ENCODE results near the gene FCER2. TPM values are rescaled to one million over a fixed set of nuclear protein-coding genes. Genes with fewer than 3 reads are reported as not detected.

The FCER2 gene
- total RNA-seq, 1 donor from 2014 or later = not detected

DNA sequence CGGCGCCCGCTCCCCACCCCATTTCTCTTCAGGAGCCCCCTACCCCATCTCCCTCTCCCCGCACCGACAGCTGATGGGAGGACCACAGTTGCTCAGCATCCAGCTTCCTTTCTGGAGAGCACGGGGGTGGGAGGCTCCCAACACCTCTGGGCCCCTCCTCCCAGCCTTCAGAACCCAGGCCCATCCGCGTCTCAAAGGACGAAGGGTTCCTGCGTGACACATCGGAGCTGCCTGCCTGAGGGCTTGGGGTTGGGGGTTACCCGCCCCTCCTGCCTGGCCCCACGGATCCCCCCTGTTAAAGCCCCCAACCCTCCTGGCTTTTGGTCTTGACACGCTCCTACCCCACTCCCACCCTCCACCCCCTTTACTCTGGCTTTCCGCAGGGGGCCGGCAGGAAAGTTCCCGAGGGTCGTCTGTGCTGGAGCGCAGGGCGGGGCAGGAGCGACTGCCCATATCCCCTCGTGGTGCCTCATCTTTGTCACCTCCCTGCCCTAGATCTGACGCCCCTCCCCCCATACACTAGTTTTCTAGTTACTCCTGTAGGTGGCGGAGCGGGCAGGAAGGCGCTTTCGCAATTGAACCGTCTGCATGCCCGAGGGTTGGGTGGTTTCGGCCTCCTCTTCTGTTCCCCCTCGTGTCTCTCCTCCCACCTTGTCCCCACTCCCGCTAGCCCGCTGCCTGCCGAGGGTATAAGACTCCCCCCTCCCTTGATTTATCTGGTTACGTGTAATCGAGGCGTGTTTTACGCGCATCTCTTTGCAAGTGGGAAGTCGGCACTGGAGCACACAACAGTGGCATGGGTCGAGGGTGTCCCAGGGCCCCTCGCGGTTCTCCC is 20.4 kb downstream of the FCER2 start:
- H3K27ac Mint-ChIP-seq (ENCODE audit: unreplicated experiment) = peak overlapping the region; percentile 90

DNA sequence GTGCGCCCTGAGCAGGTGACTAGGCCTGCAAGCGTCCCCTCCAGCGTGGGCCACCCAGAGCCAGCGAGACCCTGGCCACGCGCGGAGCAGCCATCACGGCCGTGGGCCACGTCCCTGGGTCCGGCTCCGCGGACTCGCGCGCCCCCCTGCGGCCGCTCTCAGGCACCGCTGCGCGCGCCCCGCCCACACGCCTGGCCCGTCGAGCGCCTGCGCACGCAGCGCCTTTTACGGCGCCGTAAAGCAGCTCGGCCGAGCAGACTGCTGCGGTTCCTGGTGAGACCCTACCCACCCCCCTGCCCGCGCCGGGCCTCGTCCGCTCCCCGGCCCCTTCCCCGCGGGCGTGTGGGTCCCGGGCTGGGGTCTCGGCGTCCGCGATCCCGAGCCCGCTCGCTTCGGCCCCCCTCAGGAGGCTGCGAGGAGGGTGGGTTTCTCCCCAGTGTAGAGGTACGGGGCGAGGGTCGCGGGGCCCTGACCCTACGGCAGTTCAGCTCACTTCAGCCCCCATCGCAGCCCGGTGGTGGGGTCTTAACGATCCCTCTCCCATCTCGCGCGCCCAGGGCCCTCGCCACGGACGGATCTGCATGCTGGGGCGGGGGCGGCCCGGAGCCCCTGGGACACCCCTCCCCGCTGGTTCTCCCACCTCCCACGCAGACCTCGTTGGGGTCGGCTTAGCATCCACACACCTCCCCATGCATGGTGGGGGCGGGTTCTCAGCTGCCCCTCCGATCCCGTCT is 21.2 kb downstream of the FCER2 start, which contains the start of gene TRAPPC5:
Gene TRAPPC5, plus strand, starts transcription at position 228 of the 734 bp plus-strand sequence. CDS start 1,421 bp downstream, outside the sequence.
- H3K4me1 Mint-ChIP-seq (ENCODE audit: low read depth, unreplicated experiment) = peaks cover 20% of the 10 kb centered on the region
- H3K27ac Mint-ChIP-seq (ENCODE audit: unreplicated experiment) = peak within 1 kb of the TSS; percentile 90
- H3K36me3 Mint-ChIP-seq (ENCODE audit: unreplicated experiment) = no peaks in the 10 kb centered on the region
- TF ChIP-seq, protein P1, sequence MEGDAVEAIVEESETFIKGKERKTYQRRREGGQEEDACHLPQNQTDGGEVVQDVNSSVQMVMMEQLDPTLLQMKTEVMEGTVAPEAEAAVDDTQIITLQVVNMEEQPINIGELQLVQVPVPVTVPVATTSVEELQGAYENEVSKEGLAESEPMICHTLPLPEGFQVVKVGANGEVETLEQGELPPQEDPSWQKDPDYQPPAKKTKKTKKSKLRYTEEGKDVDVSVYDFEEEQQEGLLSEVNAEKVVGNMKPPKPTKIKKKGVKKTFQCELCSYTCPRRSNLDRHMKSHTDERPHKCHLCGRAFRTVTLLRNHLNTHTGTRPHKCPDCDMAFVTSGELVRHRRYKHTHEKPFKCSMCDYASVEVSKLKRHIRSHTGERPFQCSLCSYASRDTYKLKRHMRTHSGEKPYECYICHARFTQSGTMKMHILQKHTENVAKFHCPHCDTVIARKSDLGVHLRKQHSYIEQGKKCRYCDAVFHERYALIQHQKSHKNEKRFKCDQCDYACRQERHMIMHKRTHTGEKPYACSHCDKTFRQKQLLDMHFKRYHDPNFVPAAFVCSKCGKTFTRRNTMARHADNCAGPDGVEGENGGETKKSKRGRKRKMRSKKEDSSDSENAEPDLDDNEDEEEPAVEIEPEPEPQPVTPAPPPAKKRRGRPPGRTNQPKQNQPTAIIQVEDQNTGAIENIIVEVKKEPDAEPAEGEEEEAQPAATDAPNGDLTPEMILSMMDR (IDR thresholded peaks at IDR 0.05; ENCODE audit: partially characterized antibody, unreplicated experiment) = peak; percentile 94
- H3K27me3 Mint-ChIP-seq (ENCODE audit: unreplicated experiment) = peaks cover 8% of the 10 kb centered on the region
- peak within 1 kb of the TSS; percentile 90 for H3K4me3 Mint-ChIP-seq (ENCODE audit: unreplicated experiment)
- peak; percentile 93 for DNase-seq
- peaks cover 10% of the 10 kb centered on the region for H3K9me3 Mint-ChIP-seq (ENCODE audit: unreplicated experiment)

More for the DNA sequence above, 20.4 kb downstream of the FCER2 start:
- Mint-ChIP-seq H3K4me3 (ENCODE audit: unreplicated experiment) (peak overlapping the region; percentile 90), H3K4me1 (ENCODE audit: low read depth, unreplicated experiment) (peaks cover 20% of the 10 kb centered on the region), H3K36me3 (ENCODE audit: unreplicated experiment) (no peaks in the 10 kb centered on the region), H3K9me3 (ENCODE audit: unreplicated experiment) (peaks cover 10% of the 10 kb centered on the region), H3K27me3 (ENCODE audit: unreplicated experiment) (peaks cover 10% of the 10 kb centered on the region)
- DNase-seq = peak; percentile 86
- TF ChIP-seq, protein P1 (IDR thresholded peaks at IDR 0.05; ENCODE audit: partially characterized antibody, unreplicated experiment) = no peak

DNA sequence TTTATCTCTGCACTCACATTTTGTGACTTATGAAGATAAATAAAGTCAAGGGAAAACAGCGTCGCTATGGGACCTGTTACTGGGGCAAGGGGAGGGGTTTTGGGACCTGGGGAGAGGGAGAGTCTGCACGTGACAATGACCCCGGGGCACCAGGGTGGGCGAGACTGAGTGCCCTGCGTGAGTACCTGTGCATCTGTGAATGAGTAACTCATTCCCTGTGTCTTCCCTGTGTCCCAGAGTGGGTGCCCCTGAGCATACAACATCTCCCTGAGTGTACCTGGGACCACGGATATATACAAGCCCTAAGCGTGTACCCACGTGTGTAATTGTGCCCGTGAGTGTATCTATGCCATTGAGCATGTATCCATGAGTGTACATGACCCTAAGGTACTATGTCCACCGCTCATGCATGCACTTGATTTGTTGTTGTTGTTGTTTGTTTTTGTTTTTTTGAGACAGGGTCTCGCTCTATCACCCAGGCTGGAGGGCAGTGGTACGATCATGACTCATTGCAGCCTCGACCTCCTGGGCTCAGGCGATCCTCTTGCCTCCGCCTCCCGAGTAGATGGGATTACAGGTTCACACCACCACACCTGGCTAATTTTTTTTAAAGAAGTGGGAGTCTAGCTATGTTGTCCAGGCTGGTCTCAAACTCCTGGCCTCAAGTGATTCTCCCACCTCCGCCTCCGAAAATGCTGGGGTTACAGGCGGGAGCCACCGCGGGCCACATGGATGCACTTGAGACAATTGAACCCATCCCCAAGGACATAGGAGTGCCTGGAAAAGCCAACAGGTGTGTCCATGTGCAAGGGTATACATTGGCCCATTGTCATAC is 21.9 kb downstream of the FCER2 start:
- DNase-seq = no peak
- no peak overlapping the region for H3K27ac Mint-ChIP-seq (ENCODE audit: unreplicated experiment)
- H3K27me3 Mint-ChIP-seq (ENCODE audit: unreplicated experiment) = peaks cover 8% of the 10 kb centered on the region
- H3K36me3 Mint-ChIP-seq (ENCODE audit: unreplicated experiment) = no peaks in the 10 kb centered on the region
- H3K9me3 Mint-ChIP-seq (ENCODE audit: unreplicated experiment) = peaks cover 7% of the 10 kb centered on the region
- TF ChIP-seq, protein P1 (IDR thresholded peaks at IDR 0.05; ENCODE audit: partially characterized antibody, unreplicated experiment) = no peak
- peaks cover 14% of the 10 kb centered on the region for H3K4me1 Mint-ChIP-seq (ENCODE audit: low read depth, unreplicated experiment)
- peak overlapping the region; percentile 76 for H3K4me3 Mint-ChIP-seq (ENCODE audit: unreplicated experiment)

DNA sequence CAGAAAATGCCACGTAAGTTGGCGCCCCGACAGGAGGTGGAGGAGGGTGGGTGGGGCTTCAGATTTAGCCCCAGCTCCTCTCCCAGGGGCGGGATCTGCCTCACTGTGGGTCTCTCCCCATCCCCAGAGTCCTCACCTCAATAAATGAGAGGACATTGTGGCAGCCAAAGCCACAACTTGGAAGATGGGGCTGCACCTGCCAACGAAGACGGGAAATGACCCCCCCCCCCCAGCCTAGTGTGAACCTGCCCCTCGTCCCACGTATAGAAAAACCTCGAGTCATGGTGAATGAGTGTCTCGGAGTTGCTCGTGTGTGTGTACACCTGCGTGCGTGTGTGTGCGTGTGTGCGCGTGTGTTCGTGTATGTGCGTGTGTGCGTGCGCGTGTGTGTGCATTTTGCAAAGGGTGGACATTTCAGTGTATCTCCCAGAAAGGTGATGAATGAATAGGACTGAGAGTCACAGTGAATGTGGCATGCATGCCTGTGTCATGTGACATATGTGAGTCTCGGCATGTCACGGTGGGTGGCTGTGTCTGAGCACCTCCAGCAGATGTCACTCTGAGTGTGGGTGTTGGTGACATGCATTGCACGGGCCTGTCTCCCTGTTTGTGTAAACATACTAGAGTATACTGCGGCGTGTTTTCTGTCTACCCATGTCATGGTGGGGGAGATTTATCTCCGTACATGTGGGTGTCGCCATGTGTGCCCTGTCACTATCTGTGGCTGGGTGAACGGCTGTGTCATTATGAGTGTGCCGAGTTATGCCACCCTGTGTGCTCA is 22.8 kb downstream of the FCER2 start:
- H3K36me3 Mint-ChIP-seq (ENCODE audit: unreplicated experiment) = peaks cover 6% of the 10 kb centered on the region
- TF ChIP-seq, protein P1 (IDR thresholded peaks at IDR 0.05; ENCODE audit: partially characterized antibody, unreplicated experiment) = no peak
- peak; percentile 36 for DNase-seq
- H3K9me3 Mint-ChIP-seq (ENCODE audit: unreplicated experiment) = peaks cover 7% of the 10 kb centered on the region
- peaks cover 8% of the 10 kb centered on the region for H3K27me3 Mint-ChIP-seq (ENCODE audit: unreplicated experiment)
- H3K4me1 Mint-ChIP-seq (ENCODE audit: low read depth, unreplicated experiment) = peaks cover 14% of the 10 kb centered on the region
- H3K4me3 Mint-ChIP-seq (ENCODE audit: unreplicated experiment) = peak overlapping the region; percentile 61
- peak overlapping the region; percentile 74 for H3K27ac Mint-ChIP-seq (ENCODE audit: unreplicated experiment)
